GM12878 (cell line): ENCODE data around the gene SLC39A5. TPM values are rescaled to one million over a fixed set of nuclear protein-coding genes. Genes with fewer than 3 reads are reported as not detected.

ENCODE experiments used
- ATAC-seq: fragments of 200-7000 bp; cut with Tn5 transposase; 3 replicates; pipeline ENCODE4 v1.9.1; 2020; ENCODE audit warnings: mild to moderate bottlenecking, moderate library complexity
- BruUV-seq: library from RNA; stranded (reverse); fragments of 400-500 nt; replicated peaks from 2 replicates; lab custom pipeline; 2021; lab: Mats Ljungman, UMichigan
- CTCF ChIA-PET: fragments of 300-600 bp; sonication (Branson Sonifier 250); formaldehyde crosslinking; extraction: SDS; loops from one replicate; lab custom pipeline; 2021; ENCODE audit warnings: inconsistent platforms; lab: Yijun Ruan, JAX
- POLR2A ChIA-PET: fragments of 350-600 bp; formaldehyde crosslinking; extraction: SDS; loops from one replicate; lab custom pipeline; 2021; ENCODE audit warnings: inconsistent platforms; lab: Charles Lee
- RAD21 ChIA-PET: fragments of 300-600 bp; sonication (Branson Sonifier 250); formaldehyde crosslinking; loops from one replicate; lab custom pipeline; 2023; ENCODE audit warnings: antibody characterized with exemption; ENCODE audit not compliant: unreplicated experiment; lab: Charles Lee
- SMC1A ChIA-PET: fragments of 300-600 bp; sonication (Branson Sonifier 250); formaldehyde crosslinking; loops from one replicate; lab custom pipeline; 2023; ENCODE audit not compliant: unreplicated experiment, uncharacterized antibody; lab: Charles Lee
- DNase-seq: peaks from one replicate; pipeline ENCODE4 v3.0.0-alpha.2; 2011; ENCODE audit warnings: low read depth, low spot score
- FAIRE-seq: peaks from 3 replicates; lab custom pipeline; 2011; peaks lifted over from hg19 to GRCh38; lab: Jason Lieb, UNC
- H2AFZ ChIP-seq: 2 replicates; pipeline ENCODE4 v1.6.0; 2011; ENCODE audit warnings: low read depth, low read length, control low read depth; ENCODE audit not compliant: control insufficient read depth
- H3K27ac ChIP-seq: 2 replicates; pipeline ENCODE4 v1.5.1; 2011; ENCODE audit warnings: control low read depth; ENCODE audit not compliant: control insufficient read depth, insufficient read depth
- H3K27me3 ChIP-seq, 2 experiments: replicated peaks in 1 of 2; 2 replicates each; pipeline versions ENCODE4 v1.6.0 to v1.6.1; 2011; ENCODE audit warnings: low read length in 1 of 2; ENCODE audit not compliant: control insufficient read depth in 2 of 2, insufficient read depth in 2 of 2
- H3K36me3 ChIP-seq, 2 experiments: 2 replicates each; pipeline ENCODE4 v1.5.1; 2011; ENCODE audit warnings: low read length in 1 of 2; ENCODE audit not compliant: control insufficient read depth in 2 of 2, insufficient read depth in 2 of 2
- H3K4me1 ChIP-seq: 2 replicates; pipeline ENCODE4 v1.6.1; 2011; ENCODE audit warnings: mild to moderate bottlenecking, low read length, moderate library complexity, mixed read lengths; ENCODE audit not compliant: control insufficient read depth, insufficient read depth
- H3K4me2 ChIP-seq: 2 replicates; pipeline ENCODE4 v1.6.0; 2011; ENCODE audit warnings: control low read depth; ENCODE audit not compliant: control insufficient read depth, insufficient read depth
- H3K4me3 ChIP-seq: fragments of 200-600 bp; sonication (generic); 2 replicates; pipeline ENCODE4 v1.5.1; 2016
- H3K79me2 ChIP-seq: 2 replicates; pipeline ENCODE4 v1.6.0; 2011; ENCODE audit warnings: low read length; ENCODE audit not compliant: control insufficient read depth, insufficient read depth
- H3K9ac ChIP-seq: 2 replicates; pipeline ENCODE4 v1.8.0; 2011; ENCODE audit warnings: low read length, control low read depth, mixed read lengths; ENCODE audit not compliant: control insufficient read depth, insufficient read depth
- H3K9me3 ChIP-seq: replicated peaks from 3 replicates; pipeline ENCODE4 v1.5.1; 2011; ENCODE audit warnings: mild to moderate bottlenecking, low read length; ENCODE audit not compliant: control insufficient read depth, insufficient read depth
- H4K20me1 ChIP-seq: 2 replicates; pipeline ENCODE4 v1.6.0; 2011; ENCODE audit not compliant: control insufficient read depth, insufficient read depth
- ESRRA ChIP-seq: IDR thresholded peaks from 2 replicates; pipeline ENCODE4 v1.6.1; 2012; ENCODE audit warnings: mild to moderate bottlenecking, low read length, improper control_type of control experiment
- NKRF ChIP-seq: fragments of 450-650 bp; conservative IDR thresholded peaks from 2 replicates; pipeline ENCODE4 v1.6.1; 2017; ENCODE audit warnings: mild to moderate bottlenecking, moderate library complexity
- ZNF622 ChIP-seq: fragments of 450-650 bp; IDR thresholded peaks from 2 replicates; pipeline ENCODE4 v1.6.1; 2017; ENCODE audit warnings: mild to moderate bottlenecking, inconsistent platforms
- ZNF687 ChIP-seq: fragments of 450-650 bp; IDR thresholded peaks from 2 replicates; pipeline ENCODE4 v1.6.1; 2017; ENCODE audit warnings: mild to moderate bottlenecking, moderate library complexity
- WGBS: methylation state at CpG from one replicate; pipeline ENCODE4 v1.1.6; 2016; ENCODE audit warnings: low lambda C conversion rate; ENCODE audit not compliant: insufficient replicate concordance, insufficient coverage; ENCODE audit errors: missing lambda C conversion rate; 5-methylcytosine and 5-hydroxymethylcytosine counted together
- in situ Hi-C: fragments of 300-500 bp; cut with MboI; formaldehyde crosslinking; loops from 9 replicates; pipeline ENCODE4 v1.14.3; 2018; ENCODE audit warnings: mixed read lengths
- intact Hi-C: fragments of 100-400 bp; cut with micrococcal nuclease; formaldehyde crosslinking; loops from one replicate; pipeline ENCODE4 v1.14.2; 2022; ENCODE audit not compliant: unreplicated experiment
- polyA plus RNA-seq, 11 experiments: library from polyadenylated mRNA; depleted of rRNA in 4 of 11; unstranded in 6 of 11; stranded (reverse) in 5 of 11; fragments of >200 nt; fragmentation: Nextera tagmentation in 4 of 11; fragmentation: Illumina TruSeq in 1 of 11; extraction: Ambion mirVana in 4 of 11; extraction: Trizol in 1 of 11; gene quantifications; 1 replicate in 1 of 11; 2 replicates in 10 of 11; pipeline versions ENCODE4 v1.2.1 to v1.2.3, GENCODE V29; 2011 to 2016; ENCODE audit warnings: inconsistent platforms in 2 of 11, missing spikeins in 2 of 11, low read depth in 1 of 11
- total RNA-seq, 4 experiments: library from RNA; depleted of rRNA in 3 of 4; stranded (reverse); fragments of >200 nt in 3 of 4; fragmentation: Illumina TruSeq in 1 of 4; extraction: Trizol in 1 of 4; gene quantifications; 2 replicates each; pipeline versions ENCODE4 v1.2.1 to v1.2.3, GENCODE V29; 2013 to 2021

The SLC39A5 gene
- total and polyA plus RNA-seq, 10 of the 15 experiments (the other 5 are each of a cell fraction or from before 2014, with no cell fraction given), result 0.15 to 0.56 (median 0.15) TPM; not detected in 7

- no peak for TF ChIP-seq ESRRA
- TF ChIP-seq NKRF, result 0 out of 2 replicates have a peak, but pooled peaks have one; percentile 19
- TF ChIP-seq ZNF687, result no peak
- TF ChIP-seq ZNF622, result no peak
- Histone ChIP-seq H3K36me3 (peaks cover 5 to 6% of the 10 kb centered on the region in 2 experiments), H3K27ac (peak overlapping the region; percentile 80), H3K79me2 (peaks cover 27% of the 10 kb centered on the region), H3K9me3 (no peaks in the 10 kb centered on the region), H4K20me1 (no peaks in the 10 kb centered on the region; the same call in 1 of the 2 replicates), H3K4me1 (0 out of 2 replicates have a peak, but pooled peaks cover 4% of the 10 kb centered on the region), H3K4me2 (peak overlapping the region; percentile 72), H2AFZ (no peak overlapping the region; the same call in 1 of the 2 replicates), H3K4me3 (peak overlapping the region; percentile 98), H3K9ac (peak overlapping the region; percentile 93), H3K27me3 (no peaks in the 10 kb centered on the region)
- under 1% methylated on average over 10 of the region's 10 CpGs for WGBS
- ChIA-PET RAD21 (interaction anchor here (0.7 to 4.6 kb wide), 13 partner anchors 13 to 459 kb away, joined by 3 to 98 read pairs (median 11); partner anchors contain the start of genes CD63, ESYT1, MYL6 and MYL6B), POLR2A (interaction anchor here (0.5 to 7.7 kb wide), 11 partner anchors 29 to 449 kb away, joined by 3 to 68 read pairs (median 5); partner anchors contain the start of genes DNAJC14, ESYT1, RNF41 and STAT2), SMC1A (interaction anchor here (0.8 to 6.2 kb wide), 16 partner anchors 11 to 448 kb away, joined by 3 to 68 read pairs (median 4); partner anchors contain the start of genes ESYT1, MYL6, PA2G4 and ZC3H10), CTCF (interaction anchor here (0.5 to 8.9 kb wide), 20 partner anchors 13 to 1076 kb away, joined by 3 to 129 read pairs (median 6); partner anchors contain the start of genes ESYT1, MYL6, PA2G4 and RNF41)
- FAIRE-seq (no peak), DNase-seq (no peak), ATAC-seq (no peak)
- intact Hi-C loops (loop anchor here (2.0 to 10.0 kb wide), 2 partner anchors 29 to 453 kb away; partner anchors contain the start of gene MYL6), in situ Hi-C loops (loop anchor here (5.0 kb wide), 1 partner anchor 56 kb away; no protein-coding TSS in a partner anchor)
- BruUV-seq, result no TSS peak
These were observed 41.6 kb upstream of the SLC39A5 start for GRCh38 chr12:56188131-56188777.
